Measurements from ENCODE around the gene ADK. TPM values are rescaled to one million over a fixed set of nuclear protein-coding genes. Genes with fewer than 3 reads are reported as not detected.
A peak's percentile ranks its signal among the peaks of the same experiment; 100 is the strongest.

The ADK gene
- total RNA-seq (18.2 and 25.3 TPM in 2 replicates), polyA plus RNA-seq (44.2 and 47.8 TPM in 2 replicates), polyA minus RNA-seq (ENCODE audit: low replicate concordance) (5.7 and 6.2 TPM in 2 replicates)
- polyA plus RNA-seq (2012) = 36.5 and 41.9 TPM in 2 replicates

GRCh38 chr10:74150990-74151878 lies at the start of gene ADK:
TSS of gene ADK (plus strand) at chr10:74151221. CDS start at chr10:74151279, 58 bp downstream.
- TF ChIP-seq EZH2 (IDR thresholded peaks at IDR 0.05; ENCODE audit: low read length, missing control alignments) = no peak
- TF ChIP-seq CTCF (conservative IDR thresholded peaks at IDR 0.05 in 1 of 2, IDR thresholded peaks at IDR 0.05 in 1 of 2; ENCODE audit: low read depth in 1 of 2, low read length in 2 of 2) = peak; percentile 39 to 41
- no peaks in the 10 kb centered on the region for H3K36me3 ChIP-seq (ENCODE audit: control insufficient read depth, insufficient read depth, low read length)
- no peaks in the 10 kb centered on the region for H3K27me3 ChIP-seq (ENCODE audit: control insufficient read depth, insufficient read depth, low read length)
- H3K9ac ChIP-seq (ENCODE audit: insufficient read depth, low read length) = peak within 1 kb of the TSS; percentile 84
- H3K4me2 ChIP-seq (ENCODE audit: extremely low read depth, insufficient read depth, low read length) = peak within 1 kb of the TSS; percentile 93
- H3K27ac ChIP-seq (ENCODE audit: insufficient read depth, low read length) = peak within 1 kb of the TSS; percentile 97
- peak; percentile 94 to 98 for DNase-seq (ENCODE audit: low read depth in 2 of 2)
- H2AFZ ChIP-seq (ENCODE audit: low read length) = peak within 1 kb of the TSS; percentile 100
- H3K79me2 ChIP-seq (ENCODE audit: control insufficient read depth, insufficient read depth, low read length) = peaks cover 37% of the 10 kb centered on the region
- H3K9me3 ChIP-seq (ENCODE audit: control insufficient read depth, insufficient read depth, low read depth, low read length) = no peaks in the 10 kb centered on the region
- no peaks in the 10 kb centered on the region for H3K4me1 ChIP-seq (ENCODE audit: control insufficient read depth, extremely low read depth, insufficient read depth, low read length)
- H3K4me3 ChIP-seq (replicated peaks in 1 of 4; ENCODE audit: control extremely low read depth in 1 of 4, insufficient read depth in 1 of 4, low read depth in 3 of 4, low read length in 4 of 4) = peak within 1 kb of the TSS; percentile 84 to 98 (median 90)
- no peaks in the 10 kb centered on the region for H4K20me1 ChIP-seq (ENCODE audit: control insufficient read depth, extremely low read depth, insufficient read depth, low read length)

GRCh38 chr10:74103560-74104258 lies 47.3 kb upstream of the ADK start:
- H3K9me3 ChIP-seq (ENCODE audit: control insufficient read depth, insufficient read depth, low read depth, low read length) = no peaks in the 10 kb centered on the region
- H3K4me2 ChIP-seq (ENCODE audit: extremely low read depth, insufficient read depth, low read length) = no peak overlapping the region
- DNase-seq (ENCODE audit: low read depth in 2 of 2) = peak; percentile 28 to 55
- H4K20me1 ChIP-seq (ENCODE audit: control insufficient read depth, extremely low read depth, insufficient read depth, low read length) = no peaks in the 10 kb centered on the region
- no peak overlapping the region for H3K27ac ChIP-seq (ENCODE audit: insufficient read depth, low read length)
- H3K36me3 ChIP-seq (ENCODE audit: control insufficient read depth, insufficient read depth, low read length) = peaks cover 36% of the 10 kb centered on the region
- no peaks in the 10 kb centered on the region for H3K27me3 ChIP-seq (ENCODE audit: control insufficient read depth, insufficient read depth, low read length)
- H3K4me1 ChIP-seq (ENCODE audit: control insufficient read depth, extremely low read depth, insufficient read depth, low read length) = no peaks in the 10 kb centered on the region
- H3K79me2 ChIP-seq (ENCODE audit: control insufficient read depth, insufficient read depth, low read length) = peaks cover 10% of the 10 kb centered on the region
- peak; percentile 29 to 61 for TF ChIP-seq CTCF (conservative IDR thresholded peaks at IDR 0.05 in 1 of 2, IDR thresholded peaks at IDR 0.05 in 1 of 2; ENCODE audit: low read depth in 1 of 2, low read length in 2 of 2)
- no peak for TF ChIP-seq EZH2 (IDR thresholded peaks at IDR 0.05; ENCODE audit: low read length, missing control alignments)
- H3K4me3 ChIP-seq (replicated peaks in 1 of 4; ENCODE audit: control extremely low read depth in 1 of 4, insufficient read depth in 1 of 4, low read depth in 3 of 4, low read length in 4 of 4) = no peak overlapping the region
- H3K9ac ChIP-seq (ENCODE audit: insufficient read depth, low read length) = no peak overlapping the region
- H2AFZ ChIP-seq (ENCODE audit: low read length) = no peak overlapping the region

- Histone ChIP-seq H3K4me3 (replicated peaks in 1 of 4; ENCODE audit: control extremely low read depth in 1 of 4, insufficient read depth in 1 of 4, low read depth in 3 of 4, low read length in 4 of 4) (no peak overlapping the region), H3K9ac (ENCODE audit: insufficient read depth, low read length) (no peak overlapping the region), H3K79me2 (ENCODE audit: control insufficient read depth, insufficient read depth, low read length) (peaks cover 13% of the 10 kb centered on the region), H3K27me3 (ENCODE audit: control insufficient read depth, insufficient read depth, low read length) (no peaks in the 10 kb centered on the region), H4K20me1 (ENCODE audit: control insufficient read depth, extremely low read depth, insufficient read depth, low read length) (no peaks in the 10 kb centered on the region), H3K36me3 (ENCODE audit: control insufficient read depth, insufficient read depth, low read length) (peaks cover 36% of the 10 kb centered on the region), H2AFZ (ENCODE audit: low read length) (no peak overlapping the region), H3K9me3 (ENCODE audit: control insufficient read depth, insufficient read depth, low read depth, low read length) (no peaks in the 10 kb centered on the region), H3K27ac (ENCODE audit: insufficient read depth, low read length) (no peak overlapping the region), H3K4me1 (ENCODE audit: control insufficient read depth, extremely low read depth, insufficient read depth, low read length) (no peaks in the 10 kb centered on the region), H3K4me2 (ENCODE audit: extremely low read depth, insufficient read depth, low read length) (no peak overlapping the region)
- TF ChIP-seq CTCF (conservative IDR thresholded peaks at IDR 0.05 in 1 of 2, IDR thresholded peaks at IDR 0.05 in 1 of 2; ENCODE audit: low read depth in 1 of 2, low read length in 2 of 2) (no peak), EZH2 (IDR thresholded peaks at IDR 0.05; ENCODE audit: low read length, missing control alignments) (no peak)
- DNase-seq (ENCODE audit: low read depth in 2 of 2) = no peak
These were observed 46.5 kb upstream of the ADK start for GRCh38 chr10:74104480-74104879.

Measured in fibroblast of lung (primary cell).